ENCODE results near the gene SLC24A4. TPM values are rescaled to one million over a fixed set of nuclear protein-coding genes. Genes with fewer than 3 reads are reported as not detected.

The SLC24A4 gene
- total RNA-seq, 1 donor from 2014 or later, result 0.34 TPM

- no peak for TF ChIP-seq CTCF (IDR thresholded peaks at IDR 0.05; ENCODE audit: partially characterized antibody, unreplicated experiment)
- H3K4me1 Mint-ChIP-seq (ENCODE audit: low read depth, unreplicated experiment), result no peaks in the 10 kb centered on the region
- no peak for DNase-seq
- H3K27me3 Mint-ChIP-seq (ENCODE audit: unreplicated experiment), result no peaks in the 10 kb centered on the region
- H3K27ac Mint-ChIP-seq (ENCODE audit: unreplicated experiment), result no peak overlapping the region
- no peak overlapping the region for H3K4me3 Mint-ChIP-seq (ENCODE audit: unreplicated experiment)
- no peaks in the 10 kb centered on the region for H3K9me3 Mint-ChIP-seq (ENCODE audit: unreplicated experiment)
- H3K36me3 Mint-ChIP-seq (ENCODE audit: unreplicated experiment), result no peaks in the 10 kb centered on the region
Observed at GRCh38 chr14:92482621-92483319, 159.8 kb downstream of the SLC24A4 start.

- TF ChIP-seq CTCF (IDR thresholded peaks at IDR 0.05; ENCODE audit: partially characterized antibody, unreplicated experiment), result no peak
- no peak for DNase-seq
- Mint-ChIP-seq H3K4me3 (ENCODE audit: unreplicated experiment) (no peak overlapping the region), H3K27me3 (ENCODE audit: unreplicated experiment) (no peaks in the 10 kb centered on the region), H3K36me3 (ENCODE audit: unreplicated experiment) (no peaks in the 10 kb centered on the region), H3K4me1 (ENCODE audit: low read depth, unreplicated experiment) (no peaks in the 10 kb centered on the region), H3K9me3 (ENCODE audit: unreplicated experiment) (no peaks in the 10 kb centered on the region), H3K27ac (ENCODE audit: unreplicated experiment) (no peak overlapping the region)
Observed at GRCh38 chr14:92484132-92484823, 161.3 kb downstream of the SLC24A4 start.

- no peak for TF ChIP-seq CTCF (IDR thresholded peaks at IDR 0.05; ENCODE audit: partially characterized antibody, unreplicated experiment)
- Mint-ChIP-seq H3K4me1 (ENCODE audit: low read depth, unreplicated experiment) (no peaks in the 10 kb centered on the region), H3K27me3 (ENCODE audit: unreplicated experiment) (no peaks in the 10 kb centered on the region), H3K4me3 (ENCODE audit: unreplicated experiment) (no peak overlapping the region), H3K36me3 (ENCODE audit: unreplicated experiment) (no peaks in the 10 kb centered on the region), H3K9me3 (ENCODE audit: unreplicated experiment) (no peaks in the 10 kb centered on the region), H3K27ac (ENCODE audit: unreplicated experiment) (no peak overlapping the region)
- no peak for DNase-seq
Observed at GRCh38 chr14:92486881-92487280, 163.9 kb downstream of the SLC24A4 start.

- DNase-seq, result no peak
- H3K9me3 Mint-ChIP-seq (ENCODE audit: unreplicated experiment), result no peaks in the 10 kb centered on the region
- H3K27me3 Mint-ChIP-seq (ENCODE audit: unreplicated experiment), result no peaks in the 10 kb centered on the region
- no peaks in the 10 kb centered on the region for H3K36me3 Mint-ChIP-seq (ENCODE audit: unreplicated experiment)
- no peaks in the 10 kb centered on the region for H3K4me1 Mint-ChIP-seq (ENCODE audit: low read depth, unreplicated experiment)
- no peak for TF ChIP-seq CTCF (IDR thresholded peaks at IDR 0.05; ENCODE audit: partially characterized antibody, unreplicated experiment)
- no peak overlapping the region for H3K27ac Mint-ChIP-seq (ENCODE audit: unreplicated experiment)
- no peak overlapping the region for H3K4me3 Mint-ChIP-seq (ENCODE audit: unreplicated experiment)
Observed at GRCh38 chr14:92487513-92488133, 164.7 kb downstream of the SLC24A4 start.

Measured in glutamatergic neuron (in vitro differentiated cells).